NB4 (cell line): ENCODE measurements around the gene FBXO15.
A peak's percentile ranks its signal among the peaks of the same experiment; 100 is the strongest.

Experiments
- POLR2A ChIP-seq: IDR thresholded peaks from 2 replicates; pipeline ENCODE4 v1.6.1; 2011; ENCODE audit warnings: mild to moderate bottlenecking; ENCODE audit not compliant: insufficient read length; ENCODE audit errors: extremely low read depth
- TF ChIP-seq, protein P1 (sequence below): IDR thresholded peaks from one replicate; pipeline ENCODE4 v1.5.1; 2012; ENCODE audit warnings: low read depth, low read length
- TF ChIP-seq, protein P2 (sequence below): IDR thresholded peaks from 2 replicates; pipeline ENCODE4 v1.6.1; 2011; ENCODE audit warnings: low read depth, low read length

DNA sequence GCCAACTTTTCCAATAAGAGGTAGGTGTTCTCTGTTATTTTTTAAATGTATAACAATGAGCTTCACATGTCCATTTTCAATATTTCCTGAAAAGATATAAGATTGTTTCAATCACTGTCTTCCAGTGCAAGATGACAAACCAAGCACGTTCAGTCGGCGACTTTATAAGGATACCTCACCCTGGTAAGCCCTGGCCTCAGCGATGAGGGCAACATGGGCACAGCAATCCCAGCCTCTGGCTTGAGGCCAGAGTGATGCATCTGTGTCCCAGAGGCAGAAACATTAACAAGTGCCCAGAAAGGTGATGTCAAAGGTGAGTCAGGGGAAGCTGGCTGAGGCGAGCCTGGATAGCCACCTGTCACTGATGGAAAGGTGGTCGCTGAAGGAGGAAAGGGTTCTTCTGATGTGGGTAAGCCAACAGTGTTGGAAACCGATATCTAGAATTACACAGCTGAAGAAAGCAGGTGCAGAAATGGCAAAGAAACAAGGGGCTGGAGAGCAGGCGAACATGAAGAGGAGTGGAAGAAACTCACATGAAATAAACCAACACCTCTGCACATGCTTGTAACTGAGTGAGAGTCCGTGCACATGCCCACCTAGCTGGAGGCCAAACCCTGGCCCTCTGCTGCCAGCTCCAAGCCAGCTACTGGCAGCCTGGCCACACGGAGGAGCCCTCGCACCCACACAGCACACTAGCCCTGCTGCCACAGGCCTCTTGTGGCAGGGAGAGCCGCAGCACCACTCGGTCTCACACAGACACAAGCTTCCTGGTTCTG, 65.5 kb downstream of the FBXO15 start:
- TF ChIP-seq, protein P1, sequence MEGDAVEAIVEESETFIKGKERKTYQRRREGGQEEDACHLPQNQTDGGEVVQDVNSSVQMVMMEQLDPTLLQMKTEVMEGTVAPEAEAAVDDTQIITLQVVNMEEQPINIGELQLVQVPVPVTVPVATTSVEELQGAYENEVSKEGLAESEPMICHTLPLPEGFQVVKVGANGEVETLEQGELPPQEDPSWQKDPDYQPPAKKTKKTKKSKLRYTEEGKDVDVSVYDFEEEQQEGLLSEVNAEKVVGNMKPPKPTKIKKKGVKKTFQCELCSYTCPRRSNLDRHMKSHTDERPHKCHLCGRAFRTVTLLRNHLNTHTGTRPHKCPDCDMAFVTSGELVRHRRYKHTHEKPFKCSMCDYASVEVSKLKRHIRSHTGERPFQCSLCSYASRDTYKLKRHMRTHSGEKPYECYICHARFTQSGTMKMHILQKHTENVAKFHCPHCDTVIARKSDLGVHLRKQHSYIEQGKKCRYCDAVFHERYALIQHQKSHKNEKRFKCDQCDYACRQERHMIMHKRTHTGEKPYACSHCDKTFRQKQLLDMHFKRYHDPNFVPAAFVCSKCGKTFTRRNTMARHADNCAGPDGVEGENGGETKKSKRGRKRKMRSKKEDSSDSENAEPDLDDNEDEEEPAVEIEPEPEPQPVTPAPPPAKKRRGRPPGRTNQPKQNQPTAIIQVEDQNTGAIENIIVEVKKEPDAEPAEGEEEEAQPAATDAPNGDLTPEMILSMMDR: peak; percentile 57
- TF ChIP-seq, protein P2, sequence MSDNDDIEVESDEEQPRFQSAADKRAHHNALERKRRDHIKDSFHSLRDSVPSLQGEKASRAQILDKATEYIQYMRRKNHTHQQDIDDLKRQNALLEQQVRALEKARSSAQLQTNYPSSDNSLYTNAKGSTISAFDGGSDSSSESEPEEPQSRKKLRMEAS: no peak
- no peak for TF ChIP-seq POLR2A
